GM12878 (cell line): ENCODE measurements around the gene REEP2. TPM values are rescaled to one million over a fixed set of nuclear protein-coding genes. Genes with fewer than 3 reads are reported as not detected.

Experiments used
- ATAC-seq: fragments of 200-7000 bp; cut with Tn5 transposase; 3 replicates; pipeline ENCODE4 v1.9.1; 2020; ENCODE audit warnings: mild to moderate bottlenecking, moderate library complexity
- BruUV-seq: library from RNA; stranded (reverse); fragments of 400-500 nt; replicated peaks from 2 replicates; lab custom pipeline; 2021; lab: Mats Ljungman, UMichigan
- CTCF ChIA-PET: fragments of 300-600 bp; sonication (Branson Sonifier 250); formaldehyde crosslinking; extraction: SDS; loops from one replicate; lab custom pipeline; 2021; ENCODE audit warnings: inconsistent platforms; lab: Yijun Ruan, JAX
- POLR2A ChIA-PET: fragments of 350-600 bp; formaldehyde crosslinking; extraction: SDS; loops from one replicate; lab custom pipeline; 2021; ENCODE audit warnings: inconsistent platforms; lab: Charles Lee
- RAD21 ChIA-PET: fragments of 300-600 bp; sonication (Branson Sonifier 250); formaldehyde crosslinking; loops from one replicate; lab custom pipeline; 2023; ENCODE audit warnings: antibody characterized with exemption; ENCODE audit not compliant: unreplicated experiment; lab: Charles Lee
- SMC1A ChIA-PET: fragments of 300-600 bp; sonication (Branson Sonifier 250); formaldehyde crosslinking; loops from one replicate; lab custom pipeline; 2023; ENCODE audit not compliant: unreplicated experiment, uncharacterized antibody; lab: Charles Lee
- DNase-seq: peaks from one replicate; pipeline ENCODE4 v3.0.0-alpha.2; 2011; ENCODE audit warnings: low read depth, low spot score
- FAIRE-seq: peaks from 3 replicates; lab custom pipeline; 2011; peaks lifted over from hg19 to GRCh38; lab: Jason Lieb, UNC
- H2AFZ ChIP-seq: 2 replicates; pipeline ENCODE4 v1.6.0; 2011; ENCODE audit warnings: low read depth, low read length, control low read depth; ENCODE audit not compliant: control insufficient read depth
- H3K27ac ChIP-seq: 2 replicates; pipeline ENCODE4 v1.5.1; 2011; ENCODE audit warnings: control low read depth; ENCODE audit not compliant: control insufficient read depth, insufficient read depth
- H3K27me3 ChIP-seq, 2 experiments: replicated peaks in 1 of 2; 2 replicates each; pipeline versions ENCODE4 v1.6.0 to v1.6.1; 2011; ENCODE audit warnings: low read length in 1 of 2; ENCODE audit not compliant: control insufficient read depth in 2 of 2, insufficient read depth in 2 of 2
- H3K36me3 ChIP-seq, 2 experiments: 2 replicates each; pipeline ENCODE4 v1.5.1; 2011; ENCODE audit warnings: low read length in 1 of 2; ENCODE audit not compliant: control insufficient read depth in 2 of 2, insufficient read depth in 2 of 2
- H3K4me1 ChIP-seq: 2 replicates; pipeline ENCODE4 v1.6.1; 2011; ENCODE audit warnings: mild to moderate bottlenecking, low read length, moderate library complexity, mixed read lengths; ENCODE audit not compliant: control insufficient read depth, insufficient read depth
- H3K4me2 ChIP-seq: 2 replicates; pipeline ENCODE4 v1.6.0; 2011; ENCODE audit warnings: control low read depth; ENCODE audit not compliant: control insufficient read depth, insufficient read depth
- H3K4me3 ChIP-seq: fragments of 200-600 bp; sonication (generic); 2 replicates; pipeline ENCODE4 v1.5.1; 2016
- H3K79me2 ChIP-seq: 2 replicates; pipeline ENCODE4 v1.6.0; 2011; ENCODE audit warnings: low read length; ENCODE audit not compliant: control insufficient read depth, insufficient read depth
- H3K9ac ChIP-seq: 2 replicates; pipeline ENCODE4 v1.8.0; 2011; ENCODE audit warnings: low read length, control low read depth, mixed read lengths; ENCODE audit not compliant: control insufficient read depth, insufficient read depth
- H3K9me3 ChIP-seq: replicated peaks from 3 replicates; pipeline ENCODE4 v1.5.1; 2011; ENCODE audit warnings: mild to moderate bottlenecking, low read length; ENCODE audit not compliant: control insufficient read depth, insufficient read depth
- H4K20me1 ChIP-seq: 2 replicates; pipeline ENCODE4 v1.6.0; 2011; ENCODE audit not compliant: control insufficient read depth, insufficient read depth
- RAD21 ChIP-seq: IDR thresholded peaks from 2 replicates; pipeline ENCODE4 v1.6.1; 2011; ENCODE audit warnings: mild to moderate bottlenecking, low read depth, low read length, moderate library complexity; ENCODE audit not compliant: insufficient read depth
- SMAD1 ChIP-seq: fragments of 450-650 bp; IDR thresholded peaks from 2 replicates; pipeline ENCODE4 v1.6.1; 2018; ENCODE audit warnings: mild to moderate bottlenecking, low read depth; ENCODE audit not compliant: partially characterized antibody
- TARDBP ChIP-seq: IDR thresholded peaks from 2 replicates; pipeline ENCODE4 v1.6.1; 2016; ENCODE audit warnings: borderline replicate concordance
- ZNF207 ChIP-seq: fragments of 450-650 bp; IDR thresholded peaks from 2 replicates; pipeline ENCODE4 v1.6.1; 2014; ENCODE audit warnings: antibody characterized with exemption, mild to moderate bottlenecking, borderline replicate concordance
- WGBS: methylation state at CpG from one replicate; pipeline ENCODE4 v1.1.6; 2016; ENCODE audit warnings: low lambda C conversion rate; ENCODE audit not compliant: insufficient replicate concordance, insufficient coverage; ENCODE audit errors: missing lambda C conversion rate; 5-methylcytosine and 5-hydroxymethylcytosine counted together
- in situ Hi-C: fragments of 300-500 bp; cut with MboI; formaldehyde crosslinking; loops from 9 replicates; pipeline ENCODE4 v1.14.3; 2018; ENCODE audit warnings: mixed read lengths
- intact Hi-C: fragments of 100-400 bp; cut with micrococcal nuclease; formaldehyde crosslinking; loops from one replicate; pipeline ENCODE4 v1.14.2; 2022; ENCODE audit not compliant: unreplicated experiment
- polyA plus RNA-seq, 11 experiments: library from polyadenylated mRNA; depleted of rRNA in 4 of 11; unstranded in 6 of 11; stranded (reverse) in 5 of 11; fragments of >200 nt; fragmentation: Nextera tagmentation in 4 of 11; fragmentation: Illumina TruSeq in 1 of 11; extraction: Ambion mirVana in 4 of 11; extraction: Trizol in 1 of 11; gene quantifications; 1 replicate in 1 of 11; 2 replicates in 10 of 11; pipeline versions ENCODE4 v1.2.1 to v1.2.3, GENCODE V29; 2011 to 2016; ENCODE audit warnings: inconsistent platforms in 2 of 11, missing spikeins in 2 of 11, low read depth in 1 of 11
- total RNA-seq, 4 experiments: library from RNA; depleted of rRNA in 3 of 4; stranded (reverse); fragments of >200 nt in 3 of 4; fragmentation: Illumina TruSeq in 1 of 4; extraction: Trizol in 1 of 4; gene quantifications; 2 replicates each; pipeline versions ENCODE4 v1.2.1 to v1.2.3, GENCODE V29; 2013 to 2021
- TF ChIP-seq, protein P1 (sequence below): fragments of 450-650 bp; IDR thresholded peaks from 2 replicates; pipeline ENCODE4 v1.6.1; 2018; ENCODE audit warnings: borderline replicate concordance, mild to moderate bottlenecking; ENCODE audit not compliant: partially characterized antibody
- TF ChIP-seq, protein P2 (sequence below): fragments of 450-650 bp; formaldehyde crosslinking; IDR thresholded peaks from 2 replicates; pipeline ENCODE4 v1.4.0; 2020; ENCODE audit warnings: mild to moderate bottlenecking, moderate library complexity
- TF ChIP-seq, protein P3 (sequence below): IDR thresholded peaks from 2 replicates; pipeline ENCODE4 v1.6.1; 2012; ENCODE audit warnings: low read depth, low read length, improper control_type of control experiment
- TF ChIP-seq, protein P4 (sequence below): IDR thresholded peaks from 2 replicates; pipeline ENCODE4 v1.6.1; 2012; ENCODE audit warnings: low read depth, low read length, improper control_type of control experiment

The REEP2 gene
- total and polyA plus RNA-seq, 10 of the 15 experiments (the other 5 are each of a cell fraction or from before 2014, with no cell fraction given), result 0.10 to 3.1 (median 2.0) TPM

DNA sequence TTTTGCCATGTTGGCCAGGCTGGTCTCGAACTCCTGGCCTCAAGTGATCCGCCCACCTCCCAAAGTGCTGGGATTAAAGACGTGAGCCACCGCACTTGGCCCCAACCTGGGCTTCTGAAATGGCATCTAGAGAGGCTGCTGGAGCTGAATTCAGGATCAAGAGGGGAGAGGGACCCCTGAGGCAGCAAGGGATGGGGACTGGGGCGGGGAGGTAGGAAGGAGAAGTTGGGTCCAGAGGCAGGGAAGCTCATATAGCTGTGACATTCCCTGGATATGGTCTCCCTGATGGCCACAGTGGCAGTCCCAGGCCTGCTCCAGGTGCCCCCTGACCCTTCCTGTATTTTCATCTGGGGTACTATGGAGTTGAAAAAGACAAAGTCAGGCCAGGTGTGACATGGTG, 12.1 kb downstream of the REEP2 start:
- FAIRE-seq (no peak), ATAC-seq (no peak), DNase-seq (no peak)
- Histone ChIP-seq H3K9ac (no peak overlapping the region), H4K20me1 (no peaks in the 10 kb centered on the region), H2AFZ (no peak overlapping the region), H3K4me1 (peaks cover 4% of the 10 kb centered on the region; the same call in 1 of the 2 replicates), H3K27ac (no peak overlapping the region), H3K36me3 (no peaks in the 10 kb centered on the region), H3K79me2 (no peaks in the 10 kb centered on the region), H3K4me2 (no peak overlapping the region), H3K9me3 (no peaks in the 10 kb centered on the region), H3K4me3 (no peak overlapping the region), H3K27me3 (no peaks in the 10 kb centered on the region; a peak in 1 of 4 replicates)
- RAD21 ChIA-PET, result interaction anchor here (5.8 kb wide), 1 partner anchor 53 kb away, joined by 56 read pairs; no protein-coding TSS in a partner anchor
- BruUV-seq, result no TSS peak
- WGBS, result 67% methylated on average over 5 of the region's 5 CpGs
- TF ChIP-seq, protein P1, sequence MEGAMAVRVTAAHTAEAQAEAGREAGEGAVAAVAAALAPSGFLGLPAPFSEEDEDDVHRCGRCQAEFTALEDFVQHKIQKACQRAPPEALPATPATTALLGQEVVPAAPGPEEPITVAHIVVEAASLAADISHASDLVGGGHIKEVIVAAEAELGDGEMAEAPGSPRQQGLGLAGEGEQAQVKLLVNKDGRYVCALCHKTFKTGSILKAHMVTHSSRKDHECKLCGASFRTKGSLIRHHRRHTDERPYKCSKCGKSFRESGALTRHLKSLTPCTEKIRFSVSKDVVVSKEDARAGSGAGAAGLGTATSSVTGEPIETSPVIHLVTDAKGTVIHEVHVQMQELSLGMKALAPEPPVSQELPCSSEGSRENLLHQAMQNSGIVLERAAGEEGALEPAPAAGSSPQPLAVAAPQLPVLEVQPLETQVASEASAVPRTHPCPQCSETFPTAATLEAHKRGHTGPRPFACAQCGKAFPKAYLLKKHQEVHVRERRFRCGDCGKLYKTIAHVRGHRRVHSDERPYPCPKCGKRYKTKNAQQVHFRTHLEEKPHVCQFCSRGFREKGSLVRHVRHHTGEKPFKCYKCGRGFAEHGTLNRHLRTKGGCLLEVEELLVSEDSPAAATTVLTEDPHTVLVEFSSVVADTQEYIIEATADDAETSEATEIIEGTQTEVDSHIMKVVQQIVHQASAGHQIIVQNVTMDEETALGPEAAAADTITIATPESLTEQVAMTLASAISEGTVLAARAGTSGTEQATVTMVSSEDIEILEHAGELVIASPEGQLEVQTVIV, result no peak
- TF ChIP-seq, protein P2, sequence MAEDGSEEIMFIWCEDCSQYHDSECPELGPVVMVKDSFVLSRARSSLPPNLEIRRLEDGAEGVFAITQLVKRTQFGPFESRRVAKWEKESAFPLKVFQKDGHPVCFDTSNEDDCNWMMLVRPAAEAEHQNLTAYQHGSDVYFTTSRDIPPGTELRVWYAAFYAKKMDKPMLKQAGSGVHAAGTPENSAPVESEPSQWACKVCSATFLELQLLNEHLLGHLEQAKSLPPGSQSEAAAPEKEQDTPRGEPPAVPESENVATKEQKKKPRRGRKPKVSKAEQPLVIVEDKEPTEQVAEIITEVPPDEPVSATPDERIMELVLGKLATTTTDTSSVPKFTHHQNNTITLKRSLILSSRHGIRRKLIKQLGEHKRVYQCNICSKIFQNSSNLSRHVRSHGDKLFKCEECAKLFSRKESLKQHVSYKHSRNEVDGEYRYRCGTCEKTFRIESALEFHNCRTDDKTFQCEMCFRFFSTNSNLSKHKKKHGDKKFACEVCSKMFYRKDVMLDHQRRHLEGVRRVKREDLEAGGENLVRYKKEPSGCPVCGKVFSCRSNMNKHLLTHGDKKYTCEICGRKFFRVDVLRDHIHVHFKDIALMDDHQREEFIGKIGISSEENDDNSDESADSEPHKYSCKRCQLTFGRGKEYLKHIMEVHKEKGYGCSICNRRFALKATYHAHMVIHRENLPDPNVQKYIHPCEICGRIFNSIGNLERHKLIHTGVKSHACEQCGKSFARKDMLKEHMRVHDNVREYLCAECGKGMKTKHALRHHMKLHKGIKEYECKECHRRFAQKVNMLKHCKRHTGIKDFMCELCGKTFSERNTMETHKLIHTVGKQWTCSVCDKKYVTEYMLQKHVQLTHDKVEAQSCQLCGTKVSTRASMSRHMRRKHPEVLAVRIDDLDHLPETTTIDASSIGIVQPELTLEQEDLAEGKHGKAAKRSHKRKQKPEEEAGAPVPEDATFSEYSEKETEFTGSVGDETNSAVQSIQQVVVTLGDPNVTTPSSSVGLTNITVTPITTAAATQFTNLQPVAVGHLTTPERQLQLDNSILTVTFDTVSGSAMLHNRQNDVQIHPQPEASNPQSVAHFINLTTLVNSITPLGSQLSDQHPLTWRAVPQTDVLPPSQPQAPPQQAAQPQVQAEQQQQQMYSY (CRISPR knock-in tag), result no peak
- no peak for TF ChIP-seq TARDBP
- TF ChIP-seq ZNF207, result no peak
- no peak for TF ChIP-seq RAD21
- TF ChIP-seq, protein P3, sequence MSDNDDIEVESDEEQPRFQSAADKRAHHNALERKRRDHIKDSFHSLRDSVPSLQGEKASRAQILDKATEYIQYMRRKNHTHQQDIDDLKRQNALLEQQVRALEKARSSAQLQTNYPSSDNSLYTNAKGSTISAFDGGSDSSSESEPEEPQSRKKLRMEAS, result no peak
- no peak for TF ChIP-seq SMAD1
- TF ChIP-seq, protein P4, sequence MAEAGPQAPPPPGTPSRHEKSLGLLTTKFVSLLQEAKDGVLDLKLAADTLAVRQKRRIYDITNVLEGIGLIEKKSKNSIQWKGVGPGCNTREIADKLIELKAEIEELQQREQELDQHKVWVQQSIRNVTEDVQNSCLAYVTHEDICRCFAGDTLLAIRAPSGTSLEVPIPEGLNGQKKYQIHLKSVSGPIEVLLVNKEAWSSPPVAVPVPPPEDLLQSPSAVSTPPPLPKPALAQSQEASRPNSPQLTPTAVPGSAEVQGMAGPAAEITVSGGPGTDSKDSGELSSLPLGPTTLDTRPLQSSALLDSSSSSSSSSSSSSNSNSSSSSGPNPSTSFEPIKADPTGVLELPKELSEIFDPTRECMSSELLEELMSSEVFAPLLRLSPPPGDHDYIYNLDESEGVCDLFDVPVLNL, result no peak
- CTCF ChIA-PET, result interaction anchor here (0.6 to 7.0 kb wide), 12 partner anchors 11 to 272 kb away, joined by 3 to 123 read pairs (median 6); partner anchors contain the start of genes EGR1 and KIF20A
- in situ Hi-C loops (no loop called here), intact Hi-C loops (loop anchor here (1.0 kb wide), 2 partner anchors 52 to 271 kb away; no protein-coding TSS in a partner anchor)
- POLR2A ChIA-PET, result interaction anchor here (0.6 to 1.6 kb wide), 2 partner anchors 11 to 13 kb away, joined by 3 to 4 read pairs; no protein-coding TSS in a partner anchor
- SMC1A ChIA-PET, result interaction anchor here (1.1 to 5.4 kb wide), 2 partner anchors 48 to 53 kb away, joined by 3 to 58 read pairs; no protein-coding TSS in a partner anchor
